ENCODE results near the gene C1QTNF6.

The C1QTNF6 gene

DNA sequence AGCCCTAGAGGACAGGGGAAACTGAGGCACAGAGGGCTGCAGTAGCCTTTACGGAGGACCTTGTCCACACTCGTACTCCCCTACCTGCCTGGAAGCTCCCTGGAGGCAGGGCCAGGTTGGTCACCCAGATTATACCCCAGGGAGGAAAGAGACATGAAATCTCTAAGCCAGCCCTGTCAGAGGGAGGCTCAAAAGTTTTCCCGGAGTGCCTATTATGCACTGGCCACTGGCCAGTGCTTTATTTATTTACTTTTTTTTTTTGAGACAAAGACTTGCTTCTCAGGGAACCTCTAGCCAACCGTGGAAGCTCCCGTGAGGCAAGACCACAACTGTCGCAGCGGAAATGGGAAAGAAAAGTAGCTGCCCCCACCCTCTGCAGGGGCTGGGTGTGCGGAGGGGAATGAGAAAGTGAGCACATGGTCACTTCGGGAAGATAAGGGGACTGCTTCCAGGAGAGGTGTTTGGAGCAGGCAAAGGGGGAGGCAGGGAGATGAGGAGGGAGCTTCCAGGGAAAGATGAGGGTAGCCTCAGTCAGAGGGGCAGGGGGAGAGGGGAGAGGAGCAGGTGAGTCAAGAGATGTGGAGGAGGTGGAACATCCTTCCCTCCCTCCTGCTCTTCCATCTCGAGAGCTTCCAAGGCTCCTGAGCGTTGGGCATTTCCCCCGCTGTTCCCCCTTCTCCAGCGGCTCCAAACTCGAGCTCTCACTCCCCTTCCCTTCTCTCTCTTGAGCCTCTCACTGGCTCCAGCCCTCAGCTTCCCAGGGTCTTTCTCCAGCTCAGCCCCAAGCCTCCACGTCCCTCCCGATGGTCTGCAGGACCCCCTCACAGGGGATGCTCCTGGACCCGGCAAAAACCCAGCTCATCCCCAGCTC is 42.6 kb downstream of the C1QTNF6 start:
- TF ChIP-seq ESRRG (CRISPR knock-in tag; IDR thresholded peaks at IDR 0.05) (no peak), GLIS3 (CRISPR knock-in tag; IDR thresholded peaks at IDR 0.05) (no peak)
- TF ChIP-seq, protein P1, sequence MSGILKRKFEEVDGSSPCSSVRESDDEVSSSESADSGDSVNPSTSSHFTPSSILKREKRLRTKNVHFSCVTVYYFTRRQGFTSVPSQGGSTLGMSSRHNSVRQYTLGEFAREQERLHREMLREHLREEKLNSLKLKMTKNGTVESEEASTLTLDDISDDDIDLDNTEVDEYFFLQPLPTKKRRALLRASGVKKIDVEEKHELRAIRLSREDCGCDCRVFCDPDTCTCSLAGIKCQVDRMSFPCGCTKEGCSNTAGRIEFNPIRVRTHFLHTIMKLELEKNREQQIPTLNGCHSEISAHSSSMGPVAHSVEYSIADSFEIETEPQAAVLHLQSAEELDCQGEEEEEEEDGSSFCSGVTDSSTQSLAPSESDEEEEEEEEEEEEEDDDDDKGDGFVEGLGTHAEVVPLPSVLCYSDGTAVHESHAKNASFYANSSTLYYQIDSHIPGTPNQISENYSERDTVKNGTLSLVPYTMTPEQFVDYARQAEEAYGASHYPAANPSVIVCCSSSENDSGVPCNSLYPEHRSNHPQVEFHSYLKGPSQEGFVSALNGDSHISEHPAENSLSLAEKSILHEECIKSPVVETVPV (CRISPR knock-in tag; IDR thresholded peaks at IDR 0.05) = no peak
- ATAC-seq = no peak

DNA sequence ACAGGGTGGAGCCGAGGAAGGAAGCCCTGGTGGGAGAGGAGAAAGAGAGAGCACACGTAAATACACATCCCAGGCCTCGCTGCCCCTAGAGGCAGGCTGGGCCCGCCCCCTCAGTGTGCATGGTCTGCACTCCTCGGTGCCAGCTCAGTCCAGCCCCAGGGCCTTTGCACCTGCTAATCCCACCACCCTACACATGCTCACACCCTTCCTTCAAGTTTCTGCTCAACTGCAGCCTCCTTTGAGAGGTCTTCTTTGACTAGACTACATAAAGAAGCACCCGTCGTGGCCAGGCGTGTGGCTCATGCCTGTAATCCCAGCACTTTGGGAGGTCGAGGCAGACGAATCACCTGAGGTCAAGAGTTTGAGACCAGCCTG is 43.9 kb downstream of the C1QTNF6 start:
- no peak for ATAC-seq
- TF ChIP-seq, protein P2, sequence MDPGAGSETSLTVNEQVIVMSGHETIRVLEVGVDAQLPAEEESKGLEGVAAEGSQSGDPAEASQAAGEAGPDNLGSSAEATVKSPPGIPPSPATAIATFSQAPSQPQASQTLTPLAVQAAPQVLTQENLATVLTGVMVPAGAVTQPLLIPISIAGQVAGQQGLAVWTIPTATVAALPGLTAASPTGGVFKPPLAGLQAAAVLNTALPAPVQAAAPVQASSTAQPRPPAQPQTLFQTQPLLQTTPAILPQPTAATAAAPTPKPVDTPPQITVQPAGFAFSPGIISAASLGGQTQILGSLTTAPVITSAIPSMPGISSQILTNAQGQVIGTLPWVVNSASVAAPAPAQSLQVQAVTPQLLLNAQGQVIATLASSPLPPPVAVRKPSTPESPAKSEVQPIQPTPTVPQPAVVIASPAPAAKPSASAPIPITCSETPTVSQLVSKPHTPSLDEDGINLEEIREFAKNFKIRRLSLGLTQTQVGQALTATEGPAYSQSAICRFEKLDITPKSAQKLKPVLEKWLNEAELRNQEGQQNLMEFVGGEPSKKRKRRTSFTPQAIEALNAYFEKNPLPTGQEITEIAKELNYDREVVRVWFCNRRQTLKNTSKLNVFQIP (CRISPR knock-in tag; IDR thresholded peaks at IDR 0.05; ENCODE audit: borderline replicate concordance, low read depth) = no peak
- TF ChIP-seq PPARA (CRISPR knock-in tag; IDR thresholded peaks at IDR 0.05; ENCODE audit: borderline replicate concordance) (no peak), ARNTL (CRISPR knock-in tag; IDR thresholded peaks at IDR 0.05; ENCODE audit: borderline replicate concordance, low read depth) (no peak), RARB (CRISPR knock-in tag; IDR thresholded peaks at IDR 0.05) (no peak), ZFP3 (CRISPR knock-in tag; IDR thresholded peaks at IDR 0.05) (no peak)

DNA sequence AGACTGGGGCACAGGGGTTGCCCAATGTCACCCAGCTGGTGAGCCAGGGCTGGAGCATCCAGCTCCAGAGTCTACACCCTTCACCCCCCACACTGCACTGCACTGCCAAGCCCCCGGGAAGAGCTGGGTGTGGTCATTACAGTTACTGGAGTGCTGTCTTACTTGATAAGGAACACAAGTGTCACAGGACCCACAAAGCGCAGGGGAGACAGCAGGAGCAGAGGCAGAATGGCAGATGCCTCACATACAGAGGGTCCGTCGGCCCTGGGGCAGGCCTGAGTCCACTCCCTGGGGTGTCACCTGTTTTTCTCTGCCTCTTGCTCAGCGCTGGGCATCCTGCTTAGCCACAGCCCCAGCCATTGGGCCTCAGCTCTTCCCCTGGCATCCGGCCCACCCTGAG is 46.1 kb downstream of the C1QTNF6 start:
- no peak for TF ChIP-seq SNAI2 (CRISPR knock-in tag; IDR thresholded peaks at IDR 0.05)
- TF ChIP-seq, protein P2 (CRISPR knock-in tag; IDR thresholded peaks at IDR 0.05; ENCODE audit: borderline replicate concordance, low read depth) = no peak
- no peak for TF ChIP-seq ZNF8 (CRISPR knock-in tag; IDR thresholded peaks at IDR 0.05)
- TF ChIP-seq PPARA (CRISPR knock-in tag; IDR thresholded peaks at IDR 0.05; ENCODE audit: borderline replicate concordance) = no peak
- no peak for TF ChIP-seq TOX (CRISPR knock-in tag; IDR thresholded peaks at IDR 0.05; ENCODE audit: borderline replicate concordance)
- TF ChIP-seq, protein P1 (CRISPR knock-in tag; IDR thresholded peaks at IDR 0.05) = no peak
- no peak for TF ChIP-seq BACH2 (CRISPR knock-in tag; IDR thresholded peaks at IDR 0.05; ENCODE audit: borderline replicate concordance)
- TF ChIP-seq ZNF70 (CRISPR knock-in tag; IDR thresholded peaks at IDR 0.05) = no peak
- TF ChIP-seq, protein P3, sequence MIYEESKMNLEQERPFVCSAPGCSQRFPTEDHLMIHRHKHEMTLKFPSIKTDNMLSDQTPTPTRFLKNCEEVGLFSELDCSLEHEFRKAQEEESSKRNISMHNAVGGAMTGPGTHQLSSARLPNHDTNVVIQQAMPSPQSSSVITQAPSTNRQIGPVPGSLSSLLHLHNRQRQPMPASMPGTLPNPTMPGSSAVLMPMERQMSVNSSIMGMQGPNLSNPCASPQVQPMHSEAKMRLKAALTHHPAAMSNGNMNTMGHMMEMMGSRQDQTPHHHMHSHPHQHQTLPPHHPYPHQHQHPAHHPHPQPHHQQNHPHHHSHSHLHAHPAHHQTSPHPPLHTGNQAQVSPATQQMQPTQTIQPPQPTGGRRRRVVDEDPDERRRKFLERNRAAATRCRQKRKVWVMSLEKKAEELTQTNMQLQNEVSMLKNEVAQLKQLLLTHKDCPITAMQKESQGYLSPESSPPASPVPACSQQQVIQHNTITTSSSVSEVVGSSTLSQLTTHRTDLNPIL (CRISPR knock-in tag; IDR thresholded peaks at IDR 0.05; ENCODE audit: low read depth) = no peak
- TF ChIP-seq, protein P4, sequence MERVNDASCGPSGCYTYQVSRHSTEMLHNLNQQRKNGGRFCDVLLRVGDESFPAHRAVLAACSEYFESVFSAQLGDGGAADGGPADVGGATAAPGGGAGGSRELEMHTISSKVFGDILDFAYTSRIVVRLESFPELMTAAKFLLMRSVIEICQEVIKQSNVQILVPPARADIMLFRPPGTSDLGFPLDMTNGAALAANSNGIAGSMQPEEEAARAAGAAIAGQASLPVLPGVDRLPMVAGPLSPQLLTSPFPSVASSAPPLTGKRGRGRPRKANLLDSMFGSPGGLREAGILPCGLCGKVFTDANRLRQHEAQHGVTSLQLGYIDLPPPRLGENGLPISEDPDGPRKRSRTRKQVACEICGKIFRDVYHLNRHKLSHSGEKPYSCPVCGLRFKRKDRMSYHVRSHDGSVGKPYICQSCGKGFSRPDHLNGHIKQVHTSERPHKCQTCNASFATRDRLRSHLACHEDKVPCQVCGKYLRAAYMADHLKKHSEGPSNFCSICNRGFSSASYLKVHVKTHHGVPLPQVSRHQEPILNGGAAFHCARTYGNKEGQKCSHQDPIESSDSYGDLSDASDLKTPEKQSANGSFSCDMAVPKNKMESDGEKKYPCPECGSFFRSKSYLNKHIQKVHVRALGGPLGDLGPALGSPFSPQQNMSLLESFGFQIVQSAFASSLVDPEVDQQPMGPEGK (CRISPR knock-in tag; IDR thresholded peaks at IDR 0.05; ENCODE audit: borderline replicate concordance) = no peak
- no peak for TF ChIP-seq ESRRG (CRISPR knock-in tag; IDR thresholded peaks at IDR 0.05)
- TF ChIP-seq OSR1 (CRISPR knock-in tag; IDR thresholded peaks at IDR 0.05) = no peak
- TF ChIP-seq ZNF565 (CRISPR knock-in tag; conservative IDR thresholded peaks at IDR 0.05; ENCODE audit: low read depth) = no peak
- TF ChIP-seq RARB (CRISPR knock-in tag; IDR thresholded peaks at IDR 0.05) = no peak
- TF ChIP-seq TCF4 (CRISPR knock-in tag; IDR thresholded peaks at IDR 0.05; ENCODE audit: borderline replicate concordance) = no peak
- no peak for TF ChIP-seq GLIS3 (CRISPR knock-in tag; IDR thresholded peaks at IDR 0.05)
- no peak for TF ChIP-seq CSDC2 (CRISPR knock-in tag; IDR thresholded peaks at IDR 0.05)
- no peak for ATAC-seq
